ENCODE data around the gene KIAA0930.

GRCh38 chr22:45183974-45184373, 56.7 kb downstream of the KIAA0930 start:
- TF ChIP-seq CTCF (IDR thresholded peaks at IDR 0.05) (no peak), EZH2 (IDR thresholded peaks at IDR 0.05; ENCODE audit: borderline replicate concordance, insufficient read depth, low read depth, low read length, poor library complexity, severe bottlenecking) (no peak)

All from B cell (primary cell).